Ramos (cell line): ENCODE measurements around the gene KRT4.

ENCODE experiments used
- in situ Hi-C: fragments of 300-500 bp; cut with MboI; formaldehyde crosslinking; loops from one replicate; pipeline ENCODE4 v1.14.3; 2022; ENCODE audit warnings: low sequenced_read_pairs; ENCODE audit not compliant: unreplicated experiment

Gene KRT4

DNA sequence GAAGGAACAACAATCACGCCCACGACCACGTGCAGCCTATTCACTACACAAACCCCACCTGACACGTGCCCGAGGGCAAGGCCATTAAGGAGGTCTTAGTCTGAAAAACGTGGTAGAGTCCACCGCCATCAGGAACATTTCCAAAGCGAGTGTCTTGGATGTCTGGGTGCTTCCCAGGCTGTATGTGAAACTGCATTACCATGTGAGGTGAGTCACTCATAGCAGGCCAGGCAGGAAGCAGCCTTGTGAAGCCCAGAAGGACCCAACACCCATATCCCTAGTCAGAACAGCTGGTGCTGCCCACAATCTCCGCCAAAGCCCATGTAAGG, 23.5 kb upstream of the KRT4 start:
- in situ Hi-C loops = no loop called here

DNA sequence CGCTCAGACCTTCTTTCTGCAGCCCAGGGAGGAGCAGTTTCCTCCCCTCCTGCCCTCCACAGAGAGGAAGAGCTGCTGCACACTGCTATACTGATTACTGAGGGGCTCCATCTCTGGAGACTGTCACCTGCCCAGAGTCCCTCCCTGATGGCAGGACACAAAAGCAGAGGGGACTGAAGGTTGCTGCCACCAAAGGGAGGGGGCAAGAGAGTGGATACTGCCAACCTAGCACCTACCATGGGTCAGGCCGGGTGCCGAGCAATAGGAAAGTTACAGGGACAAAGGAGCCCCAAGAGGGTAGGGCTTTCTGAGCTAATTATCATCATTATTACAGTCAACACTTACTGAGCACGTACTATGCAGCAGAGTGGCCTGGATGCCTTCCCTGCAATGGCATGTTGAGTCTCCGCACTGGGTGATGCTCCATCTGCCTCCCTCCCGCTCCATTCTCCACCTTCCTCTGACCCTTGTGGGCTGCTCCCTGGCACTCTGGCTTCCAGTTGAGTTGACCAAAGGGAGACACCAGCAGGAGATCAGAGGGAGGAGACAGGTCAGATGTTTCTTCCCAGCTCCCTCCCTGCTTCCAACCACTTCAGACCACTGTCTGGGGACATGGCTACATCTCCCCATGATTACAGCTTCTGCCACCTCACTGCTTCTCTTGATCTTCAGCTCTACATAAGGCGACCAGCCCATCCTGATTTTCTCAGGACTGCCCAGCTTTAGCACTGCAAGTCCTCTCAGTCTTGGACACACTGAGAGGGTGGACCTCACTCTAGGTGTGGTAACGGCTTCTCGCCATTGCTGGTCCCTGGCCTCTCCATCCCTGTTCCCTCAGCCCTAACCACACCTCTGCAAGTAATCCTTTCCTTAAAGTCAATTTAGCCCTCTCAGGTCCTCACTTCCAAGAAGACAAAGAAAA, 22.8 kb upstream of the KRT4 start:
- in situ Hi-C loops = no loop called here

- in situ Hi-C loops = no loop called here
Measured at GRCh38 chr12:52836042-52836466, 22.1 kb upstream of the KRT4 start.

DNA sequence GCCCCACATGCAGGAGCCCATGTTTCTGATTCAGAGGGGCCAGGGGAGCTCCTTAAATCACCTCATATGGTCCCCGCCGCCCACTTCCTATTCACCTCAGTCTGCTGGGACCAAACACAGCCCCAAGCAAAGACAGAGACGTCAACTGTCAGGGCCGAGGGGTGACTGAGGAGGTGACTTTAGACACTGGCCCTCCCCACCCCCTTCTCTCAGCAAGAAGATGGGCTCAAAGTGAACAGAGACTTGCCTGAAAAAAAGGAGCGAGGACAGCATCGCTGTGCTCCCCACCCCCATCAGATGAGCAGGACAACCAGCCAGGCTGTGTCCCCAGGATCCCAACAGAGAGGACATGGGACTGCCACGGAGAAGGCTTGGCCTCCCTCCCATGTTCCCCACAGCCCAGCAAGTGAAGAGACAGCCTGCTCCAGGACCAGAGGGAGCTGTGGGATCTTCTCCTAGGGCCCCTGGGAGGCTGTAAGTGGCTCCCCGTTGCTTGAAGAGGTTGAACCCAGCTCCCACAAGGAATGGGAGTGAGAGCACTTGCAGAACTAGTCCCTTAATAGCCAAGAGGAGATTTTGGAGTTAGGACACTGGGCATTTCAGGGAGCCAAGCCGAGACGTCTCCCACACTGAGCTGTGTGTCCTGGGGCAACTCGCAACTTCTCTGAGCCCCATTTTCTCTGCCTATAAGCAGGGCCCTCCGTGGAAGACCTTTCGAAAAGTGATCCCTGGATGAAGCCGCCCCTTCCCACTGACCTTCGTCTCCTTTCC, 21.5 kb upstream of the KRT4 start:
- in situ Hi-C loops = no loop called here

GRCh38 chr12:52834727-52835001, 20.7 kb upstream of the KRT4 start:
- in situ Hi-C loops = no loop called here

DNA sequence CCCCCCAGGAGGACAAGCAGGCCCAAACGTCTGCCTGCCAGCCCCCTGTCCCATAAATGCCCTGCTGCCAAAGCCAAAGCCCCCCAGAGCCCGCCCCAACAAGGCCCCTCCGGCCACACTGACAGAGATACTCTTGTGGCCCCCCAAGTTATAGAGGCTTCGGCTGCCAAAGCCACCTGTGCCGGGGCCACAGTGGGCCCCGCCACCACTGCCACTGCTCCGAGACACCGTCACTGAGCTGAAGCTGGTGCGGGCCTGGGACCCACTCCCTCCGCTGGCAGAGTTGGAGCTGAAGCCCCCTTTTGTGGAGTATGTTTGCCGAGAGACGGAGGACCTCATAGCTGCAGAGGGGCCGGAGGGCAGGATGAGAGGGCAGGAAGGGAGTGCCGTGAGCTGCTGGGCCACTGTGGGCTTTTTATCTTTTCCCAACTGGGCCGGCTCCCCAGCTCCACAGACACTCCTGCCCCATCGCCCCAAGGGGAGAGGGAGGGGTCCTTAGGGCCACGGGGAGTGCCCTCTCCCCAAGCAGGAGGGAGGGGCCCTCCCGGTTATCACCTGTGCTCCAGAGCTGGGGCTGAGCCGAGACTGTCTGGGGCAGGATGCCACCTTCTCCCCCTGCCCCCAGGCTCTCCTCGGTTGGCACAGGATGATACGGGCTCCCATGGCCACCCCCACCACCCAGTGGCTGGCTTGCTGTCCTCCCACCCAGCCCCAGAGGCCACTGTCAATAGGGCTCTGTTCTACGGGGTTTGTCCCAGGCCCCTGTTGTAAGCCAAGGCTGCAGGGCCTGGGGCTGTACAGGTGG, 20.2 kb upstream of the KRT4 start, which contains the start of gene KRT79:
Gene KRT79, minus strand, starts transcription at position 390 of the 805 bp plus-strand sequence. Its CDS starts 51 bp downstream, at position 339.
- in situ Hi-C loops = no loop called here

- in situ Hi-C loops = no loop called here
Measured at GRCh38 chr12:52832985-52833905, 19.3 kb upstream of the KRT4 start.

DNA sequence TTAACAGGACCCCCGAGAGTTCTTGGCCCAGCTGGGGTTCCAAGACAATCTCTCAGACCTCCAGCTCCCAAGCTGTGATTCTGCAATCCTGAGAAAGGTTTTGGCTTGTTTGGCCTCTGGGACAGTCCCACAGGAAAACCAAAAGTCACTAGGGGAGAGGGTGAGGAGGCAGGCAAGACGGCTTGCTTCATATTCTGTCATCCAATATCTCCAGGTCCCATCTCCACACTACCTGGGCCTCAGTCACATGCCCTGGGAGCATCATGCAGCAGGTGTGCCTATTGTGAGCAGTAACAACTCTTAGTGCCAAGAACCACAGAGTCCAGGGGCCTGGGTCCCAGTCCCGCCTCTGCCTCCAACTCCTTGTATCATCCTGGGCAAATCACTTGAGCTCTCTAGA, 18.5 kb upstream of the KRT4 start:
- in situ Hi-C loops = no loop called here

GRCh38 chr12:52831251-52831650, 17.3 kb upstream of the KRT4 start:
- in situ Hi-C loops = no loop called here

DNA sequence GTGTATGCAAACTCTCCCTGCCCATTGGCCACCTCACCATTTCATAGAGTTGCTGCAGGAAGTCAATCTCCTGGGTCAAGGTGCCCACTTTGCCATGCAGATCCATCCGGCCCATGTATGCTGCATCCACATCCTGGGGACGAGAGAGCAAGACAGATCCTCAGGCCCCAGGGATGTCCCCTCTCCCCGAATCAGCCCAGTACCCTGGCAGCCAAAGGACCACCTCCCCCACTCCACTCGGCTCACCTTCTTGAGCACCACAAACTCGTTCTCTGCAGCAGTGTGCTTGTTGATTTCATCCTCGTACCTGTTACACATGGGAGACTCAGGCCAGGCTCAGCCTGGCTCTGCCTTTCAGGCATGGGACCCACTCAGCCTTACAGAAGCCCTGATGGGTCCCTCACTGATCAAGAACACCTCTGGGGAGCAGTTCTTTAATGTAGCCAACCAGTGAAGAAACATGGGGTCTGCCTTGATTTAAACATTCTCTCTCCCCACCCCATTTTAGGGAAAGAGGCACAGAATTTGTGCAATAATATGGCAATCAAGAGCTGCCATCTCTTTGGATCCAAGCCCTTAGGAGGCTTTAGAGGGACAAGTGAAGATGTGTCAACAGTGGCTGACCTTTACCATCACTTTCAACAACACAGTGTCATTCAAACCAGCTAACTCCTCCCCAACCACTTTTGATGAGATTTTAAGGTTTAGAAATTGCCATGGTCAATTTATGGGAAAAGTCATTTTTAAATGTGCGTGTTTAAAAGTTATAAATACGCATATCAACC, 16.3 kb upstream of the KRT4 start:
- in situ Hi-C loops = no loop called here

- in situ Hi-C loops = no loop called here
Measured at GRCh38 chr12:52828591-52829021, 14.7 kb upstream of the KRT4 start.

DNA sequence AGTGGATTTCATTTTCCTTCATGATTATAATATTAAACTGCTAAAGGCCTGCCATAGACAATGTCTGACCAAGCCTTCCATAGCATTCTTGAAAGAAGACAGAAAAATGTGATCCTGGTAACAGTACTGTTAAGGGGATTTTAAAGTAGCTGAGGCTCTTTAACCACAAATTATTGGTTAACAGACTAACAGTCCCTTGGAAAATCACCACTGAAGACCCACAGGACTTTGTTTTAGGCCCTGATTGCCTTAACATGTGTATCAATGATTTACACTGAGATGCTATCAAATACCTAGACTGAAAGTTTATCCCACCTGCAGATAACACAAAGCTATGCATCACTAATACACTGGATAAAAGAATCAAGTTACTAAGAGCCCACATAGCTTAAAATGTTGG, 14.2 kb upstream of the KRT4 start:
- in situ Hi-C loops = no loop called here

- in situ Hi-C loops = no loop called here
Measured at GRCh38 chr12:52827499-52828090, 13.7 kb upstream of the KRT4 start.

DNA sequence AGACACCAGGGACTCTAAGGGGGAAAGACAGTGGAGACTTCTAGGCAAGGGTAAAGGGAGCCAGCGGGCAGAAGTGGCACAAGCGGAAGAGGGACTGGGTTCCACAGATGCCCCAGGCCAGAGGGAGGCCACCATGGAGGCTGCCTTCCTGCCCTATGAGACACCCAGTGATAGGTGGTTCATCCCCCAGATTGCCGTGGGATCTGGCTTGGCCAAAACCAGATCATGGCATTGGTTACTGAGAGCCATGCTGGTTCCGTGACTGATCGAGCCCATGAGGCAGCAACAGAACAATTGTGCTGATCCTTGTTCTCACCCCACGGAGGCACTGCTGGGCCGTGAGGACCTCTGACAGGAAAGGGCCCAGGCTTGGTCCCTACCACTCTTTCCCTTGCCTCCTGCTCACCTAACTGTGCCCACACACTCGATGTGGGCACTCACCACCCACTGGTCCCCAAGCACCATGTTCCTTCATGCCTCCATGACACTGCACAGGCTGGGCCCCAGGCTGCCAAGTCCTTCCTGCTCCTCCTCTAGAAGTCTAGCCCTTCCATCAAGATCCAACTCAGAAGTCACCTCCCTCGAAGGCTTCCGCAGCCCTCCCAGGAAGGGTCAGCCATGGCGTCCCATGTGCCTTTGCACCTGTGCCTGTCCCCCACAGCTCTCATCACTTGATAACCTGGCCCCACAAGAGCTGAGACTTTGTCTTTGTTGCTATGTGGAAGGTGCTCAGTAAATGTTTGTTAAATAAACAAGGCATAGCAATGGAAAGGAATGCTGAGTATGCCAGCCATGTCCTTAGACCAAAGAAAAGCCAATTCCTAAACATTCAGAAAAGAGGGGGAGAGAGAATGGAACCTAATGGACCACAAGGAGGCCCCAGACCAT, 12.9 kb upstream of the KRT4 start:
- in situ Hi-C loops = no loop called here

DNA sequence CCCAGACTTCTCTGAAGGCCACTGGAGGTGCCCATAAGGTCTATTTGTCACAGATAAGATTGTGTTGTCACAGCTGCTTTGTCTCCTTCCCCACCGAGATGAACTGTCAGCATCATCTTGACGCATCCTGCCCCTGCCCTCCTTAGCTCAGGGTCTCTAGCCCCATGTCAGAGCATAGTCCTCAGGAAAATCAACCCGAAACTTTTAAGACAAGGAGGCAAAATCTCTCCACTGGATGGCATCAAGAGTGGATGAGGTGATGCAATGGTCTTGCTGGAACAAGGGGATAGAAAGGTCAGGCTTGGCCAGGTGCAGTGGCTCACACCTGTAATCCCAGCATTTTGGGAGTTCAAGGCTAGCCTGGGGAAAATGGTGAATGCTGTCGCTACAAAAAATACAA, 12.0 kb upstream of the KRT4 start:
- in situ Hi-C loops = no loop called here

DNA sequence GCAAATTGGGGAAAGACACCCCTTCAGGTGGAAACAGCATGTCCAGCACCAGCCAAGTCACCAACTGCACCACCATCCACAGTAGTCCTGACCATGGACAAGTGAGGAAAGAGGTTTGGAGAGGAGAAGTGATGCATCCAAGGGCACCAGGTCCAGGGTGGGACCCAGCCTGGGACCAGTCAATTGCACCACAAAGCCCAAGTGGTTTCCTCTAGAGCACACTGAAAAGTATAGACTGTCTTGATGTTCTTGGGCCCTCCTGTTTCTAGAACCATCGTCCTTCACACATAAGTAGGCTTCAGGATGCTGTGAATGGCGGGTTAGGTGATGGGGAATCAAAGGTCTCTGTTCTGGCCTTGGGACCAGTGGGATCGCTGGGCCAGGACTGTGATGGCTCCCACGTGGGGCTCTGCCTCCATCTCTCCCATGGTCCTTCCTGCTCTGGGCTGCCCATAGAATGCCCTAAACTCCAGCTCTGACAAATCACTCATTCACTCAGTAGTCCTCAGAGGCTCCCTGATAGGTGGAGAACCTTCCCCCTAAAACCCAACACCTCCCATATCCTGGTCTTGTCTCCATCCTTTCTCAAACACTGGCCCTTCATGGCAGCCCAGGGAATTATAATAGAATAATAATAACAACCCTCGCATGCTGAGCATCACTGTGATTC, 11.0 kb upstream of the KRT4 start:
- in situ Hi-C loops = no loop called here

DNA sequence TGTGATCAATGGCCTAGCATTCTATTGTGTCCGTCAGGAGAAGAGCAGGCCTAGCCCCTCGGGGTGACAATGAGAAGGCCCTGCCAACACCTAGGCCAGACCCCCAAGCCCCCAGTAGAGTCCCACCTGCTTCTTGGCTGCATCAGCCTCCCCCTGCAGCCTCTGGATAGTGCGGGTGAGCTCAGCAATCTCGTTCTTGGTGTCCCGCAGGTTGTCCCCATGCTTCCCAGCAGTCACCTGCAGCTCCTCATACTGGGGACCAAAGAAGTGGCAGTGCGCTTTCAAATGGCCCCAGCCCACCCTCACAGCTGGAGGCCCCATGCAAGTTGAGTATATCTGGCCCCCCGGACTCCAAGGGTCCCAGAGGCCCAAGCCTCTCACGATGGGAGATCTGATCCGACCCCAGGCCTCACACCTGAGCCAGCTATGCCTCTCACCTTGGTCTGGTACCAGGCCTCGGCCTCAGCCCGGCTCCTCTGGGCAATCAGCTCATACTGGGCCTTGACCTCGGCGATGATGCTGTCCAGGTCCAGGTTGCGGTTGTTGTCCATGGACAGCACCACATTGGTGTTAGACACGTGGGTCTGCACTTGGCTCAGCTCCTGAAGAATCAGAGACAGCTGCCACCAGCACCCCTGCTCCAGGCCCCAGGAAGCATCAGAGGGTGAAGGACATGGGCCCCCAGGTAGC, 10.0 kb upstream of the KRT4 start:
- in situ Hi-C loops = no loop called here
